Measurements from ENCODE around the gene LGALS1. TPM values are rescaled to one million over a fixed set of nuclear protein-coding genes. Genes with fewer than 3 reads are reported as not detected.
A peak's percentile ranks its signal among the peaks of the same experiment; 100 is the strongest.

LGALS1 gene
- total RNA-seq, 1 donor from 2014 or later, result 50.7 TPM

- Mint-ChIP-seq H3K4me1 (ENCODE audit: low read depth, unreplicated experiment) (peaks cover 27% of the 10 kb centered on the region), H3K36me3 (ENCODE audit: unreplicated experiment) (no peaks in the 10 kb centered on the region), H3K9me3 (ENCODE audit: unreplicated experiment) (peaks cover 4% of the 10 kb centered on the region), H3K4me3 (ENCODE audit: unreplicated experiment) (no peak overlapping the region), H3K27ac (ENCODE audit: unreplicated experiment) (peak overlapping the region; percentile 73), H3K27me3 (ENCODE audit: unreplicated experiment) (peaks cover 8% of the 10 kb centered on the region)
- DNase-seq, result no peak
- TF ChIP-seq CTCF (IDR thresholded peaks at IDR 0.05; ENCODE audit: partially characterized antibody, unreplicated experiment), result no peak
These were observed 11.8 kb upstream of the LGALS1 start for GRCh38 chr22:37663521-37664140.

- H3K36me3 Mint-ChIP-seq (ENCODE audit: unreplicated experiment), result no peaks in the 10 kb centered on the region
- no peak overlapping the region for H3K4me3 Mint-ChIP-seq (ENCODE audit: unreplicated experiment)
- no peak for DNase-seq
- H3K27ac Mint-ChIP-seq (ENCODE audit: unreplicated experiment), result peak overlapping the region; percentile 22
- H3K4me1 Mint-ChIP-seq (ENCODE audit: low read depth, unreplicated experiment), result peaks cover 27% of the 10 kb centered on the region
- peaks cover 6% of the 10 kb centered on the region for H3K27me3 Mint-ChIP-seq (ENCODE audit: unreplicated experiment)
- no peak for TF ChIP-seq CTCF (IDR thresholded peaks at IDR 0.05; ENCODE audit: partially characterized antibody, unreplicated experiment)
- peaks cover 5% of the 10 kb centered on the region for H3K9me3 Mint-ChIP-seq (ENCODE audit: unreplicated experiment)
These were observed 11.0 kb upstream of the LGALS1 start for GRCh38 chr22:37664249-37665101.

- Mint-ChIP-seq H3K9me3 (ENCODE audit: unreplicated experiment) (peaks cover 7% of the 10 kb centered on the region), H3K27ac (ENCODE audit: unreplicated experiment) (no peak overlapping the region)
- TF ChIP-seq CTCF (IDR thresholded peaks at IDR 0.05; ENCODE audit: partially characterized antibody, unreplicated experiment), result no peak
These were observed 9.9 kb upstream of the LGALS1 start for GRCh38 chr22:37665487-37665886.

GRCh38 chr22:37669586-37669985 is 5.8 kb upstream of the LGALS1 start:
- DNase-seq, result no peak
- Mint-ChIP-seq H3K27me3 (ENCODE audit: unreplicated experiment) (peaks cover 2% of the 10 kb centered on the region), H3K36me3 (ENCODE audit: unreplicated experiment) (no peaks in the 10 kb centered on the region), H3K9me3 (ENCODE audit: unreplicated experiment) (peaks cover 2% of the 10 kb centered on the region), H3K4me1 (ENCODE audit: low read depth, unreplicated experiment) (peaks cover 1% of the 10 kb centered on the region), H3K27ac (ENCODE audit: unreplicated experiment) (no peak overlapping the region), H3K4me3 (ENCODE audit: unreplicated experiment) (no peak overlapping the region)
- TF ChIP-seq CTCF (IDR thresholded peaks at IDR 0.05; ENCODE audit: partially characterized antibody, unreplicated experiment), result no peak

More at GRCh38 chr22:37665487-37665886, 9.9 kb upstream of the LGALS1 start:
- peaks cover 6% of the 10 kb centered on the region for H3K27me3 Mint-ChIP-seq (ENCODE audit: unreplicated experiment)
- DNase-seq, result no peak
- peaks cover 20% of the 10 kb centered on the region for H3K4me1 Mint-ChIP-seq (ENCODE audit: low read depth, unreplicated experiment)
- no peak overlapping the region for H3K4me3 Mint-ChIP-seq (ENCODE audit: unreplicated experiment)
- H3K36me3 Mint-ChIP-seq (ENCODE audit: unreplicated experiment), result no peaks in the 10 kb centered on the region
